Mammary microvascular endothelial cell (primary cell): ENCODE results near the gene ING5. TPM values are rescaled to one million over a fixed set of nuclear protein-coding genes. Genes with fewer than 3 reads are reported as not detected.

Experiments
- total RNA-seq: library from RNA; depleted of rRNA; stranded (reverse); fragments of >200 nt; gene quantifications from 2 replicates; pipeline ENCODE4 v1.2.3, GENCODE V29; 2015

ING5 gene
- 15.9 and 22.1 TPM in 2 replicates for total RNA-seq

GRCh38 chr2:241701399-241702154 is at the start of gene ING5:
Gene ING5 (plus strand): TSS chr2:241702039. CDS start chr2:241702066, 27 bp downstream.

GRCh38 chr2:241686650-241687425 is 15.0 kb upstream of the ING5 start, which contains the start of gene DTYMK:
Gene DTYMK (minus strand): TSS chr2:241686815. CDS start chr2:241686783, 32 bp downstream.

GRCh38 chr2:241734467-241735208 is 32.8 kb downstream of the ING5 start, which contains the start of gene D2HGDH:
Gene D2HGDH (plus strand): TSS chr2:241734630. CDS start chr2:241735225, 595 bp downstream.

GRCh38 chr2:241776336-241777169 is 74.7 kb downstream of the ING5 start, which contains the start of gene GAL3ST2:
Gene GAL3ST2 (plus strand): TSS chr2:241776822. CDS start chr2:241776956, 134 bp downstream.

Other genes with a start within 250 kb of the ING5 start
- gene STK25, start 193.5 kb upstream of the ING5 start, total RNA-seq, result 341 and 414 TPM in 2 replicates
- 111 TPM in 2 replicates for gene BOK, start 143.3 kb upstream of the ING5 start, total RNA-seq
- gene THAP4, start 64.9 kb upstream of the ING5 start, total RNA-seq, result 55.7 and 56.1 TPM in 2 replicates
- 58.3 and 61.6 TPM in 2 replicates for gene ATG4B, start 64.3 kb upstream of the ING5 start, total RNA-seq
- gene DTYMK, start 15.2 kb upstream of the ING5 start, total RNA-seq, result 116 and 134 TPM in 2 replicates
- gene D2HGDH, start 32.6 kb downstream of the ING5 start, total RNA-seq, result 7.5 and 10.5 TPM in 2 replicates
- not detected in 2 replicates for gene GAL3ST2, start 74.8 kb downstream of the ING5 start, total RNA-seq
- not detected in 2 replicates for gene NEU4, start 107.2 kb downstream of the ING5 start, total RNA-seq
- gene PDCD1, start 156.9 kb downstream of the ING5 start, total RNA-seq, result not detected in 2 replicates
- not detected in 2 replicates for gene RTP5, start 167.7 kb downstream of the ING5 start, total RNA-seq